GM21528 (cell line): ENCODE data around the gene TWF2.
A peak's percentile ranks its signal among the peaks of the same experiment; 100 is the strongest.

Experiments used
- ATAC-seq: cut with Tn5 transposase; IDR thresholded peaks from one replicate; pipeline ENCODE4 v1.9.1; 2021; ENCODE audit warnings: mild to moderate bottlenecking, moderate library complexity; ENCODE audit not compliant: unreplicated experiment, low FRiP score

The TWF2 gene

GRCh38 chr3:52226229-52226817 is 12.6 kb downstream of the TWF2 start:
- no peak for ATAC-seq

- peak; percentile 76 for ATAC-seq
These were observed 13.3 kb downstream of the TWF2 start, which contains the start of gene TLR9 for GRCh38 chr3:52225452-52226228. TSS of gene TLR9 (minus strand) at chr3:52225645. CDS start at chr3:52225529, 116 bp downstream.

GRCh38 chr3:52223449-52224408 is 15.2 kb downstream of the TWF2 start:
- no peak for ATAC-seq

- ATAC-seq, result no peak
These were observed 16.4 kb downstream of the TWF2 start for GRCh38 chr3:52222319-52223221.

- no peak for ATAC-seq
These were observed 17.2 kb downstream of the TWF2 start for GRCh38 chr3:52221563-52222318.

- no peak for ATAC-seq
These were observed 17.8 kb downstream of the TWF2 start for GRCh38 chr3:52221141-52221562.

- ATAC-seq, result no peak
These were observed 18.5 kb downstream of the TWF2 start for GRCh38 chr3:52220380-52221026.

GRCh38 chr3:52218937-52219650 is 19.9 kb downstream of the TWF2 start:
- no peak for ATAC-seq

- no peak for ATAC-seq
These were observed 20.5 kb downstream of the TWF2 start for GRCh38 chr3:52218454-52218853.

GRCh38 chr3:52218026-52218425 is 20.9 kb downstream of the TWF2 start:
- ATAC-seq, result no peak

- ATAC-seq, result no peak
These were observed 21.6 kb downstream of the TWF2 start for GRCh38 chr3:52217409-52217805.

GRCh38 chr3:52216585-52217408 is 22.2 kb downstream of the TWF2 start:
- ATAC-seq, result no peak

GRCh38 chr3:52215351-52215750 is 23.6 kb downstream of the TWF2 start:
- no peak for ATAC-seq

GRCh38 chr3:52213901-52214300 is 25.1 kb downstream of the TWF2 start:
- no peak for ATAC-seq

GRCh38 chr3:52213005-52213404 is 26.0 kb downstream of the TWF2 start:
- no peak for ATAC-seq

GRCh38 chr3:52211268-52211891 is 27.6 kb downstream of the TWF2 start:
- no peak for ATAC-seq

- ATAC-seq, result no peak
These were observed 28.4 kb downstream of the TWF2 start for GRCh38 chr3:52210550-52211046.
